GM18868 (cell line): ENCODE data around the gene GDPD4.

Source experiments
- ATAC-seq: cut with Tn5 transposase; IDR thresholded peaks from one replicate; pipeline ENCODE4 v1.9.1; 2021; ENCODE audit warnings: mild to moderate bottlenecking, moderate library complexity; ENCODE audit not compliant: unreplicated experiment

The GDPD4 gene

DNA sequence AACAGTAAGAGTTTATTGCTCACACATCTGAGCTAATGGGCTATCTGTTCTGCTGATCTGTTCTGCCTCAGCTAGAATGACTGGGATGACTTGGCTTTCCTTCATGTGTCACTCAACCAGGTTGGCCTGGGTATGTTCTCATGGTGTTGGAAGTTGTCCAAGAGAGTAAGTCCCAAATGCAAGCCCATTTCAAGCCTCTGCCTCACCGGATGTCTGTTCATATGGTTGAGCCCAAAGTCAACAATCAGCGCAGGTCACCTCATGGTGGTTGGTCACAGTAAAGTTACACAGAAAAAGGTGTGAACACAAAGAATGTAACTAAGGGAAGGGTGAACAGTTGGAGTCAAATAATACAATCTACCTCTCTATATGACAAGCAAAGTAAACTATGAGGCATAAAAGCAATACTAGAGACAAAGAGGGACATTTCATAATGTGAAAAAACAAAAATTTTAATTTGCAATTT, 1.9 kb downstream of the GDPD4 start:
- no peak for ATAC-seq

DNA sequence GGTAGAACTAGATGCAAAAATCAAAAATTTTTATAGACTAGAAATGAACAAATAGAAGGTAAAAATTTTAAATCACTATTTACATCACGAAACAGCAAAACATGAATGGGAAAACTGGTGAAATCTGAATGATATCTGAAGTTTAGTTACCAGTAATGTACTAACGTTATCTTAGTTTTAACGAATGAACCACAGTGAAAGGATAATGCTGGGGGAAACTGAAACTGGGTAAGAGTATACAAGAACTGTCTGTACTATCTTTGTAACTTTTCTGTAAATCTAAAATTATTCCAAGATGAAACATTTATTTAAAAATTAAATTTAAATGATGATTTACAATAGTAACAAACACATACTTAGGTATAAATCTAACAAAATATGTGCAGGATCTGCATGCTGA, 7.4 kb downstream of the GDPD4 start:
- no peak for ATAC-seq

DNA sequence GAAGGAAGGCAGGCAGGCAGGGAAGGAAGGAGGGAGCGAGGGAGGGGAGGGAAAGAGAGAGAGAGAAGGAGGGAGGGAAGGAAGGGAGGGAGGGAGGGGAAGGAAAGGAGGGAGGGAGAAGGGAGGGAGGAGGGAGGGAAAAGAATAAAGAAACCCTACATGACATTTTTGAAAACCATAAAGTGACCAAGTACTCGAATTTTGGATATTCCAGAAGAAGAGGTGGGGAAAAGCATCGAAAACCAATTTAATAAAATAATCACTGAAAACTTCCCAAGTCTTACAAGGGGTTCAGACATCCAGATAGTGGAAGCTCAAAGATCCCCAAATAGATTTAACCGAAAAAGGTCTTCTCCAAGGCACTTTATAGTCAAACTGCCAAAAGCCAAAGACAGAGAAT, 11.7 kb downstream of the GDPD4 start:
- no peak for ATAC-seq

DNA sequence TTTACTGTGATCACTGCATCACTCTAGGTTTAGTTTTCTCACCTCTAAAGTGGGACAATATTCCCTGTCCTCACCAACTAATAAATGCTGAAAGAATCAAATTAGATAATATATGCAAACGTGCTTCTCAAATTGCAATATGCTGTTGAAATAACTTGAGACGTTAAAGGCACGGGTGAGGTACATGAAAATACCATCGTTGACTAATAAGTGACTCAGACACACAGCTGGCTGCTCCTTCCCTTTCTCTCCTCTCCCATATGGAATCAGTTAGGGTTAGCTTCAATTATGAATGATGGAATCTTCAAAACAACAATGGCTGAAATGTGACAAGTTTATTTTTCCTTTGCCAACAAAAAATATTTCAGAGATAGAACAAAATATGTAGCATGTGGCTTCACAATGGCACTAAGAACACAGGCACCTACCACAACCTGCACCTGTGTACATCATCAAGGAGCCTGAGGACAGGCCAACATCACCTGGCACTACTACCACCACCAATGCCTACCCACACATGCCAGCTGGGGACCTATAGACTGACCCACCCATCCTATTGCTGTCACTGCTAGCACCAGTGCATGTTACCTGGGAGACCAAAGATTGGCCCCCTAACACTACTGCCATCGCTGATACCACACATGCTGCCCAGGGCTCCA, 13.7 kb downstream of the GDPD4 start:
- ATAC-seq, result no peak

DNA sequence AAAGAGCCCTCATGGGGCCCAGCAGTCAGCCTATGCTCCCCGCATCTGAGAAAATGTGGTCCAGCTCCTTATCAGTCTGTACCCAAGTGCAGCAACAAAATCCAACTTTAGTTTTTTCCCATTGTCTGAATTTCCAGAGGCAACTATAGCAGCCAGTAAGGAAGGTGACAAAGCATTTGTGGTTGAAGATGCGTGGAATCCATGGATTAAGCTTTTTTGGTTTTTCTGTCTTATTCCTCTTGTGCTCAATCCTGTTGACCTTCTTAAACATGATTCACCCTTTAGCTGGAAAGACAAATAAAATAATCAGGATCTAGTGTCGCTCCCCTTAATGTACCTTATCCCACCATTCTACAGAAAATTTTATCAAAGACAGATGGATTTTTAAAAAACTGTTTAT, 14.3 kb downstream of the GDPD4 start:
- ATAC-seq, result no peak

DNA sequence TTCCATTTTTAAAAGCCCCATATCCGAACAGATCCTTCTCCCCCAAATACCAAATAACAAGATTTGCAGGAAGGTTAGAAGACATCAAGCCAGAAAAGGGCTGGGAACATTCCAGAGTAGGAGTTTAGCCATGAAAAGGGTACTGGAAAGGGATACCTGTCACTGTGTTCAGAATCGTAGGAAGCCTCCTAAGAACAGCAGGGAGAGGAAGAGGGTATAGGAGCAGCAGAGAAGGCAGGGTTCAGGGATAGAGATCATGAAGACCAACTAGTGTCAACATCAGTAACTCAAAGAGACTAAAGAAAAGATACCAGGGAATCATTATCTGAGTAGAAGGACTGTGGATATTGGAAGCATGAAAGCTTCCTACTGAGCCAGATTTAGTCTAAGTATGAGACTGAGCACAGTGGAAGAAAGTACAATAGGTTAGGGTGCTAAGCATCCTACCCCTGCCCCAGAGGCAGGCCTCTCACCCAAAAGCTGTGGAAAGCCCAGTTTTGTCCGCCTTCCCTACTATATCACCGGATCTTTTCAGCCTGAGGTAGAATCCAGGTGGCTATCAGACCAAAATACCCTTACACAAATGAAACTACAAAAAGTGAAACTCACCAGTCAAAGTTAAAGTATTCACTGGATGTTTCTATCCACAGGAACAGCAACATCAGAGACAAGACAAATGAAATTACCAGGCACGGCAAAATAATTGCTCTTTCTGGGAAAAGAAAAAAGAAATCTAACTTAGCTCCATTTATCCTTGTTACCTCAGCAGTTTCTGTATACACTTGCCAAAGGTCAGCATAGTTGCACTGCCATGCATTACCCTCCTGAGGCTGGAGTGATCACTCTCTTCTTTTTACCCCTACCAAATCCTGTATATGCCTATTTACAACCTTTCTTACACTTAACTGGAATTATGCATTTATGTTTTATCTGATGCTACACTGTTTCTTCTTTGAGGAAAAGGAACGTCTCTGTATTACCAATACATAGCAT, 16.7 kb downstream of the GDPD4 start:
- ATAC-seq, result no peak

DNA sequence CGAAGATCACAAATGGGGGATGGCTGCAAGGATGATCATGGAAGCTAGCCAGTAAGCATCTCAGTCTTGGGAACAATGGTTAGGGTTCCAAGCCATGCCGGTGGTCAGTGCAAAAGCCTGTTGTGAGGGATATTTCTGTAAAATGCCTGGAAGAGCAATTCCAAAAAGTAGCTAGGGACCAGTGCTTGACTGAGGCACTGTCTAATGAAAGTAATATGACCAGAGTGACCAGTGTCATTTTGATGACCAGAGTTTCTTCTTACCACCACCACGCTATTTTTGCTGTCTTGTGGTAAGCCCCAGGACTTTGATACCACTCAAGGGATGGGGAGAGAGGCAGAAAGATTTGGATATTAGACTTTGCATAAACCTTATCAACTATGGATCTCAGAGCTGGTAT, 18.4 kb downstream of the GDPD4 start:
- ATAC-seq, result no peak

DNA sequence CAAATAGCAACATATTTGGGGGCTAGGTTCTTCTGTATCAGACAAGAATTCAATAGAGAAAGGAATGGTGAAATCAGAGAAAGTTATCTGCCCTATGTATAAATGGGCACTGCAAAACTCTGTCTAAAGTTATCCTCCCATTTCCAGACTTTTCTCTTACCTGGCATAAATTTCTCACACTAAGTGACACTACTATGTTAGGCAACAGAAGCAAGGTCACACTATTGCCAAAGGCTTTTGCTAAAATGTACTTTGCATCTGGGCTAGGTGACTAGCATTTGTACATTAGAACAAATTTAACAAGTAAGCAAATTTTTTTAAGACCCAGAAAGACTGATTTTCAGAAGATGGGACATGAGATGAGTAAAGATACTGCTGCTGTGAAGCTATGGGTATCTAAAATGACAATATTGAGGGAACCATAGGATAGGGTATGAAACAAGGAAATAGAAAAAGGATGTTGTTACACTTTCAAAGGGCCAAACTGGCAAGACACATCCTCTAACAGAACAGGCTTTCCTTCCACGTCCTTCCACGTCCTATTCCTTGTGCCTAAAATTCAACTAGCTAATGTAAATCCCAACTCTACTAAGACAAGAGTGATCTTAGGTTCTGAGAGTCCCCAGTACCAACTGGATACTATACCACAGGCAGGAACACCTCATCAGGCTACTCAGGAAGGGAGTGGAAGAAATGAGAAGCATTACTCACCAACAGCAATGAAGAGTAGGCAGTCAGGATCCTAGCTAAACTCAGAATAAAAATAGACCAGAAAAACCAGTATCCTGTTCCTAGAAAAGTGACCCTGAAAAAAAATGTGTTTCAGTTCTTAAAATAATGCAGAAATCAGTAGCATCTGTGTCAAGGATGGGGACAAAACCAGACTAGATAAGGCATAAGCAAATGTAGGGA, 22.6 kb downstream of the GDPD4 start:
- ATAC-seq, result no peak

DNA sequence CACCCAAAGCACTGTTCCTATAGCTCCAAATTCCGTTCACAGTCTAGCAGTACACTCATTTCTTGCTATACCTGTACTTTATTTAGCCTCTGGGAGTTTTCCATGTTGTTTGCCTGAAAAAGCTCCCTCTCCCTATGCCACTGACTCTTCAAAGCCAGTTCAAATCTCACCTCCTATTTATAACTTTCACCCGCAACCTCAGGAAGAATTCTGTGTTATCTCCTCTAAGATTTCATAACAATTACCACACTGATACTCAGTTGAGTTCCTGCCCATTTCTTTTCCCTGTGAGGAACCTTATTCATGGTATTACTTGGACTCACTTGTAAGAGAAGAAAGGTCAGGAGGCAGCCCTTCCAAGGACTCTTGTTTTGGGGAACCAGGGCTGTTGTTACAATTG, 25.2 kb downstream of the GDPD4 start:
- ATAC-seq, result no peak

DNA sequence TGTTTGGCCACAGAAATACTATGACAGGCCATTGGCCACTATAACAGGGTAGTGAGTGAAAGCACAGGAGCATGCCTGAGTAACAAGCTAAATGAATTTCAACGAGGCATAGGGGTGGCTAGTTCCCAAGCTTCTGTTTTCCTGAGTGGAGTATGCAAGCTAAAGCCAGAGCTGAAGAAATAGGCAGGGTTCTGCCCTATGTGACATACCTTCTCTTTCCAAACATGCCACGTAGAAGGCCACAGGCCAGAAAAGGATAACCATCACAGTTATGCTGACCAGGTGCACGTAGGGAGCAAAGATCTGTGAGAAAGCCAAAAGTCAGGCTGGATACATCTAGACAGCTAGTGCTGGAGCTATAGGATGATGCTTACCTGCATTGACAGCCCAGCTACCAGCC, 30.6 kb downstream of the GDPD4 start:
- no peak for ATAC-seq

DNA sequence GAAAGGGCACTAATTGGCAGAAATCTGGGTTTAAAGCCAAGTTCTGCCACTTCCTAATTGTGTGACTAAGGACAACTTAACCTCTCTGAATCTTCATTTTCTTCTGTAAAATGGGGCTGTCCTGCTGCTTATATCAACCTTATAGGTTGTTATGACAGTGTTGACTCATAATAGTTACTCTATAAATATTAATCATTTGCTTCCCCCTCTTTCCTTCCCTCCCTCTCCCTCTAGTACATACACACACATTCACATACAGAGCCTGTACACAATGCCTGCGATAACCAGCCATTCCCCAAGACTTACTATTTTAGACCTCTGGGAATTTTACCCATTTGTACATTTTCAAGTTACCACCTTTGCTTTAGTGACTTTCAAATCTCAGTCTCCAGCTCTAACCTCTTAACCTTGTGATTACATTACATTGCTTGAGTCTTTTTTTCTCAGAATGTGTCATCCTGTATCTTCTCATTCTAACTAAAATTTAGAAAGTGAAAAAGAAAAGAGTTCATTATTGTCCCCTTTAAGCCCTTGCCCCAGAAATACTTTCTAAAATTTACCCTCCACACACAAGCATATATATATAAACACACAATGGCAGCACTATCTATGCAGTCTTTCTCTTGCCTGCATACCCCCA, 31.9 kb downstream of the GDPD4 start:
- no peak for ATAC-seq

DNA sequence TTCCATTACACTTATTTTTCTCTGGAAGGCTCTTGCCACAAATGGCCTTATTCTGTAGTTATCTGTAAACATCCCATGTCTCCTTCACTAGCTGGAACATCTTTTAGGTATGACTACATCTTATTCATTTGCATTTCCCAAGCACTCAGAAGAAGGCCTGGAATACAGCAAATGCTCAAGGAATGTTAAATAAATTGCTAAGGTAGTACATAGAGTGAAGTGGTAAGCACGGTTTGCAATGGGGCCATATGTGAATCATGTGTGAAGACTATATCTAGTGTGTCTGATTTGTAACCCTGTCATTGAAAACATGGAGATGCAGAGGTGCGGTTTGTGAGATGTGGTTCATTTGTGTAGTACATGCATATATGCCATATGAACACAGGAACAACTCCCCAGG, 33.5 kb downstream of the GDPD4 start:
- no peak for ATAC-seq

DNA sequence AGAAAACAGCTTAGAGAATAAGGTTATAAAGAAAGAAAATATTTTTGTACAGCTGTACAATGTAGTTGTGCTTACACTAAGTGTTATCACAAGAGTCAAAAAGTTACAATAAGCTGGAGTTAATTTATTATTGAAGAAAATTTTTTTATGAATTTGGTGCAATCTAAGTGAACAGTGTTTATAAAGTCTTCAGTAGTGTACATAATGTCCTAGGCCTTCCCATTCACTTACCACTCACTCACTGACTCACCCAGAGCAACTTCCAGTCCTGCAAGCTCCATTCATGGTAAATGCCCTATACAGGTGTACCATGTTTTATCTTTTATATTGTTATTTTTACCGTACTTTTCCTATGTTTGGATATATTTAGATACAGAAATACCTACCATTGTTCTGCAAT, 34.7 kb downstream of the GDPD4 start:
- no peak for ATAC-seq

DNA sequence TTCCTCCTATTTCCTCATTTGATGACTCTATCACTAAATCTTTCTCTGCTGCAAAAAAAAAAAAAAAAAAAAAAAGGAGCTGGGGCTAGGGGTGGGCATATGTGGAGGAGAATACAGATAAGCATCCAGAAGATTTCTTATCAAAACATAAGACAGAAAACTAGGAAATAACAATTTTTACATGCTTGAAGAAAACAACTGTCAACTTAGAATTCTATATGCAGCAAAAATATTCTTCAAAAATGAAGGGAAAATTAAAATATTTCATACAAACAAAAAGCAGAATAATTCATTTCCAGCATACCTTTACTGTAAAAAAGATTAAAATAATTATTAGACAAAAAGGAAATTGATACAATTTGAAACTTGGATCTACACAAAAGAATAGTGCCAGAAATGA, 38.7 kb downstream of the GDPD4 start:
- no peak for ATAC-seq

DNA sequence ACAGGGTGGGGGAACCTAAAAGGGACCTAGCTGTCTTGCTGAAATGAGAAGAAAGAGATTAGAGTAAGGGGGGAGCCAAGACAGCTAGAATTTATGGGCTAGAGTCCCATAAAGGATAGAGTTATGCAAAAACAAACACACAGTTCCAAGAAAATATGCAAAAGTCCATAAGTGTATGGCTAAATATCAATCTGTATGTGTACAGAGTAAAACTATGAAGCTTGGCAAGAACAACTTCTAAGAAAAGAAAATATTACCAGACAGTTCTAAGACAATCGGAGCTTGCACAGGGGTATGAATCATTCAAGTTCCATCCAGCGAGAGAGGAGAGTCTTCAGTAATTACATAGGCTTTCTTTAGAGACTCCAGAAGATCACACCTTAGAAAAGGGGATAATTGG, 41.8 kb downstream of the GDPD4 start:
- no peak for ATAC-seq

DNA sequence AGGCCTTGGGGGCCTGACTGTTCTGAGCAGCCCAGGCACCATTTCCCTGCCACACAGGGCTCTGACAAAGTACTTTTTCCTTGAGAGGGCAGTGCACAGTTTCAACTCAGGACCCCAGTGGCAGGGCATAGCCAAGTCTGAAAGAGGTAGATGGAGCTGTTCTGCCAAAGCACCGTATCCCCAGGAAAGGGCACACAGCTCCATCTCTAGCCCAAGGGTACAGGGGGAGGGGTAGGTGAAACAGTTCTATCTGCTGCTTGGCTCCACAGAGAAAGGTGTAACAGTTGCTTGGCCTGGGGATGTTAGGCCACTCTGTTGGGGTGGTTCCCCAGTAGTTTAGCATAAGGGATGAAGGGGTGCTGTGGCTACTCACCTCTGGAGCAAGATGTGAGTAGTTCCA, 47.8 kb downstream of the GDPD4 start:
- no peak for ATAC-seq

DNA sequence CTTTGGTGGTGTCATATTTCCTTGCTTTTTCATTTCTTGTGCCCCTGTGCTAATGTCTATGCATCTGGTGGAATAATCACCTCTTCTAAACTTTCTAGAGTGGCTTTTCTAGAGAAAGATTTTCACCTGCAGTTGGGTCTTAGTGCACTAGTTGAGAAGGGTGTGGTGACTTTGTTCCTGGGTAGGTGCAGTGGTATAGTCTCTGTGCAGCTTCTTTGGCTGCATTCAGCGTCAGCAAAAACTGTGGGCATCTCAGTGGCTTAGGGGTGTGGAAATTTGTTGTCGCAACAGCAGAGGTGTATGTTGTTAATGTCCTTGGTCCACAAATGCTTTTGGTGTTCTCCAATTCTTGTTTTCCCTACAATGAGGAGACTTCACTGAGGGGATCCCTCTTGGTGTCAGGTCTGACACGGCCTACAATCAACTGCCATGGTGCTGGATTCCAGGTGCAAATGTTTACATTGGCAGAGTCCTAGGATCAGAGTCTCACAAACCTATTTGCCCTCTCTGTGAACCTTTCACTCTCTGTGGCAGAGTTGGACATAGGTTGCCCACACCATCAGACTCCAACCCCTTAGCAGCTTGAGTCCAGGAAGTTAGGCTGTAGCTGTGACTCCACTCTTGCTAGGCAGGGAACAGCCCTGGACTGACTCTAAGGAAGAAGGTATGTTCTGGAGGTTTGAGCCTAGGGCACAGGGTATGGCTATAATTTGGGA, 48.8 kb downstream of the GDPD4 start:
- no peak for ATAC-seq

DNA sequence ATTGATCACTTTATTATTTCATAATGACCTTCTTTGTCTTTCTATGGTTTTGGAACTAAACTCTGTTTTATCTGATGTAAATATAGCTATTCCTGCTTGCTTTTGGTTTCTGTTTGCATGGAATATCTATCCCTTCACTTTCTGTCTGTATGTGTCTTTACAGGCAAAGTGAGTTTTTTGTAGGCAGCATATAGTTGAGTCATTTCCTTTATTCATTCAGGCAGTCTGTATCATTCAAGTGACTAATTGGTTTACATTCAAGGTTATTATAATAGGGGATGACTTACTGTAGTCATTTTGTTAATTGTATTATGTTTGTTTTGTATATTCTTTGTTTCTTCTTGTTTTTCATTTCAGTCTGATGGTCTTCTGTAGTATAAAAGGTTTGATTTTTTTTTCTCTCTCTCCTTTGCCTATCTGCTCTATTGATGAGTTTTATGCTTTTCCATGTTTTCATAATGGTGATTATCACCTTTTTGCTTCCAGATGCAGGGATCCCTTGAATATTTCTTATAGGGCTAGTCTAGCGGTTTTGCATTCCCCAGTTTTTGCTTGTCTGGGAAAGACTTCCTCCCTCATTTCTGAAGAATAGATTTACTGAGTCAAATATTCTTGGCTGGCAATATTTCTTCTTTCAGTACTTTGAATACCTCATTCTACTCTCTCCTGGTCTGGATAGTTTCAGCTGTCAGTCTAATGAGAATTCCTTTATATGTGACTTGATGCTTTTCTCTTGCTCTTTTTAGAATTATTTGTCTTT, 50.4 kb downstream of the GDPD4 start:
- ATAC-seq, result no peak

DNA sequence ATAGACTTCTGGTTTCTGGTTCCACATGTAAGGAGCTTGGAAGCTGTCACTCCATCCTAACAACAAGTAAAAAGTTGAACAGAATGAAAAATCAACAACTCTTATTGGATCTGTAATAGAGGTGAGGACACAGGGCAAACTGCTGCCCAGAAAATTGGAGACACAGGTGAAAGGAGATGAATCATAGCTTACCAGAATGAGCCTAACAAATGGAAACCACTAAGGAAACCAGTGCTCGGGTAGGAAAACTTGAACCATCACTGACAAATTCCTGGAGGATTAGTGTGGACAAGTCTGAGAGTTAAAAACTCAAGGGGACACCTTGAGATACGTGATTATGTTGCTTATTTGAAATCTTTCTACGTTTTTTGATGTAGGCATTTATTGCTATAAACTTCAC, 52.1 kb downstream of the GDPD4 start:
- no peak for ATAC-seq
